Bone marrow (tissue), 2 donors: ENCODE data around the gene PPP1CB.

ENCODE experiments used
- DNase-seq, 2 donors: peaks; one replicate each; lab custom pipeline; 2025; lab: John Stamatoyannopoulos, UW

Gene PPP1CB

DNA sequence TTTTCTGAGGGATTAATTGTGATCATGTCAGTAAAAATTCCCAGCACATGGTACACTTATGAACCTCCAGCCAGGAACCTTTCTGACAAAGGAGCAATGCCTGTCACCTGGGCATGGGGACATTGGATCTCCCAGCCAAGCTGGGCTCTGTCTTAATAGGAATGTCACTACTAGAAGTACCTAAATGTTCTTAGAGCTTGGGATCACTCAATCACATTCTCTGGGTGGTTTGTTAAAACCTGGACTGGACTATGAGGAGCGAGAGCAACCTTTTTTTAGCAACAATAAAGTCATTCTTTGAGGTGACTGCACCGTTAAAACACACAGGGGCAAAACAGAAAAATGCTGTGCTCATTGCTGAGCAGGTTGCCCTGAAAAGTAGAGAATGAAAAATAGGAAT, 6.4 kb upstream of the PPP1CB start:
- DNase-seq = no peak

DNA sequence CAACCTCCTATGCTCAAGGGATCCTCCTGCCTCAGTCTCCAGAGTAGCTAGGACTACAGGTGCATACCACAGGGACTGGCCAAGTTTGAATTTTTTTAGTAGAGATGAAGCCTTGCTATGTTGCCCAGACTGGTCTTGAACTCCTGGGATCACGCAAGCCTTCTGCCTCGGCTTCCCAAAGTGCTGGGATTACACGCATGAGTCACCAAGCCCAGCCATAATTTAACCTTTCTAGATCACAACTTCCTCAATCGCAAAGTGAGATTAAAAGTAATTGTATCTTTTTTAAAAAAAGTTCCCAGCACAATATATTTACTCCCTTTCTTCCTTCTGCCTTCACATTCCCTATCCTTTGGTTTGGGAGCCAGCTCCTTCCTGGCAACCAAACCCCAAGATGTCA, 5.8 kb upstream of the PPP1CB start:
- DNase-seq = peak in 1 of 2 donors; percentile 3

DNA sequence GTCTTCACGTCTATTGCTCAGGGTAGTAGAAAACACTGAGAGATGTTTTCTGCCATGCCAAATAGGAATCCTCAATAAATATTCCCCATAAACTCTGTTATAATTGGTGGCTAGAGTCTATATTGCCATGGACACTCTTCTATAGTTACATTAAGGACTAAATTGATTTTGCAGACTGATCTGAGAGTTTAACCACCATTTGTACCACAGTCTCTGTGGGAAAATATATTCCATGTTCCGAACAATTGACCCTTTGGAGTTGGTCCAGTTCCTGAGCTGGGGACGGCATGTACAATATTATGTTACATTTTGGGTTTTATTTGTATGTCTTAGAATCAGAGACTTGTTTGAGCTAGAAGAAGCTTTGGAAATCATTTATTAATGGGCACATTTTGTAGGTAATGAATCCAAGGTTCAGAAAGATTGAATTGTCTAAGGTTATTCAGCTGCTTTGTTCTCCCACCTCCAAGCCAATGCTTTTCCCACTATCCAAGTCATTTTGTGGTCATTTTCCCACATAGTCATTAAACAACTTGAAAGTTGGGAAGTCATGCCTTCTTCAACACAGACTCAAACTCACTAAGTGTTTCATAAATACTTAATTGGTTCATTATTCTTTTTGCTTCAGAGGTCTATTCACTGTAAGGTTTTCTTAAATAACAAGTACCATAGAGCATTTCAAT, 5.1 kb upstream of the PPP1CB start:
- no peak for DNase-seq

DNA sequence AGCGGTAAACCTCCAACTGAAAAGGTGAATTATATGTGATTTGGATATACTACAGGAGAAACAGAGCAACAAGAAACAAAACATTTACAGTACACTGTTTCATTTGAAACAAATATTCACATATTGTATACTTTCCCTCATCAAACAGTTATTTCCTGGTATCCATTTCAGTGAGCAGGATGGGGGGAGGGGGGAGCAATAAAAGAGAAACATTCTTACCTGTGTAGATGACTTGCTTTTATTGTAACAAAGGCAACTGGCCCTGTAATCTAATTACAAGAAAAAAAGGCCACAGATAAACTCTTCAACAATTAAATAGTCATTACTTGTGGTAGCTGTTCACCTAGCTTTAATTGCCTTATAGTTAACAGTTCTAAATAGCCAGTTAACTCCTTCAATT, 3.9 kb upstream of the PPP1CB start:
- DNase-seq = no peak

- DNase-seq = peak in 1 of 2 donors; percentile 5
These were observed 3.5 kb upstream of the PPP1CB start for GRCh38 chr2:28748176-28748575.

GRCh38 chr2:28748941-28749340, 2.7 kb upstream of the PPP1CB start:
- no peak for DNase-seq

DNA sequence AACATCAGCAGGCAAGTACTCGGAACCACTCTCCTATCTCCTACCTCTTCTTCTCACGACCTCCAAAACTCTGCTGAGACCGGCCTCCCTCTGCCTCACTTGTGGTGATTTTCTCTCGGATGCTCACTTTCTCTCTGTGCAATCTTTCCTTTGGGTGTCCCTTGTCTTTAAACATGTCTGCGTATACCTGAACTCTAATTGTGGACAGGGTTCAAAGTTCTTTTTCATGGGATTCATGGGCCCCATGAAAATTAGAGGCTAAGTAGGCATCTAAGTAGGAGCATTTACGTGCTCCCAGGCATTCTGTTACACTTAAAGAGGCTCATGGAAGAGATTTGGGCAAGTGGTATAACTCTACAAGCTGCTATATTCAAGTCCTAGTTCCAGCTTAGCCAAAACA, 2.1 kb upstream of the PPP1CB start:
- no peak for DNase-seq

DNA sequence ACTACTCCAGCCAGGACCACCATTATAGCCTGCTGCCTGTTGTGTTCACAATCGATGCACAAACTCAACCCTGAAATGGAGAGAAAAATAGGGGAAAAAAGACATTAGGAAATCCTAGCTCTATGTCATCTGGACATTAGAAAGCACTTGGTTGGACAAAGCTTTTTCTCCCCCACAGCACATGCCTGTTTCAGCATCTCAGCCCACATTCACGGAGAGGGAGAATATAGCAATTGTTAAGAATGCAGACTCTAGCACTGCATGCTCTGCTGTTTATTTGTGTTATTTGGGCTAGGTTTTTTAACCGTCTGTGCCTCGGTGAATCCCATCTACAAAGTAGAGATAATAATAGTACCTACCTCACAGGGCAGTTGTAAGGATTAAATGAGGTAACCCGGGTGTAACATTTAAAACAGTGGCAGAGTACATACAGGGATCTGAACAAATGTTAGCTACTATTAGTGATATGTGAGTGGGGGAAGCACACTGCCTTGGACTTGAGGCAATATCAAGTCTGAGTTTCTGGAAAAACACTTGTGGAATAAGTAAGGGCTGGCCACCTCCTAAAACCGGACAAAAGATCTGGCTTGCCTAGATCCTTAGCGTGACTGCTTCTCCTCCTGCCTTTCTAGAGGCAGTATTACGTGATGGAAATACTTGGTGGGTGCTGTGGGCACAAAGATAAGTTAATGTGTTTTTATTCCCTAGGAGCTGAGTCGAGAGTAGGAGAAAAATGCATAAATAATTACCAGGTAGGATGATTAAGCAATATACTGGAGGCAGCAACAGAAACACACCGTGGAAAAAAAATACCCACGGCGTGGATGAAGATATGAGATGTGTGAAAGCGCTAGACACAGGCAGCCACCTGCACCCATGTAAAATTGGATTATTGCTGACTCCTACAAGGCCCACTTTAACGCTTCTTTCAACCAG, 1.0 kb upstream of the PPP1CB start:
- no peak for DNase-seq

- DNase-seq = no peak
These were observed 463 bp downstream of the PPP1CB start for GRCh38 chr2:28751956-28752630.

DNA sequence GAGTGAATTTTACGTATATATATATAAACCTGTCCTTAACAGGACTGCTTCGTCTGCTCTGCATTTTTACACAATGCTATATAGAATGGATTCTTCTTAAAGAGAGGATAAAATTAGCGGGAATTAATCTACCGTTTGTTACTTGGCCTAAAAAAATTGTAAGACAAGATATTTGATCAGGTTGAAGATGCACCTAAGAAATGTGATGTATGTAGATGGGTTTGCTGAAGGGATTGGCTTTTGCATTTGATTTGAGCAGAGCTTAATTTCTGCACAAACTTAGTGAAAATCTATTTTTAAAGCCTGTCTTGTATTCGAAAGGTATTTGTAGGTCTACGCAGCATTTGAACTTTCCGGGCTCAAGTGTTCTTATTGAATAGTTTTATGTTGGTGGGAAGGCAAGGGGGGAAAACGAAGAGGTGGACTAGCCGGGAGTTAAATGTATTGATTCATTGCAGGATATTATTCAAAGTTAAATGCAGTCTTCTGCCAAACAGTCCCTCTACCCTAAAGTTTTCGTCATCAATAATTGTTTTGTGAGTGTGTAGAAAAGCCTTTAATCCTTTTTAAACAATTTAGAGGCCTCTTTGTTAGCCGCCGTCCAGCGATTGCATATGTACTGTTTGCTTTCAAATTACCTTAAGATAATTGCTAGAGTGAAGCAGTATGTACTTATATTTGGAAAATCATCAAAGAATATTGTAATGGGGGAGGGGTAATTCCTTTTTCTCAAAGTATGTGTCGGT, 1.2 kb downstream of the PPP1CB start:
- DNase-seq = no peak

DNA sequence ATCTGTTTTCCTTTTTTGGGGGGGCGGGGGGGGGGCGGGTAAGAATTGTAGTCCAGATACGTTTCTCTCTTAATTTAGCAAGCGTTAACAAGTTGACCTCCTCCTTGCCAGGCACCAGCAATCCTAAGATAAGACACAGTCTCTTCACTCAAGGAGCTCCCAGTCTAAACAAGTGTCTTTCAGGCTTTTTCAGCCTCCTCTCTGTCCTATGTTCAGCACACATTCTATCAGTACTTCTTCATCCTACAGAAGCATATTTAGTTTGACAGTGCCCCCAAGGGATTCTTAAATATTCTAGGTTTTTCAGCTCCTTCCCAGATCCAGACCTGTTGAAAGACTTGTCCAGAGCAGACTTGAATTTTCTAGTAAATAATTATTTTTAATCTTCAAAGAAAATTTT, 2.7 kb downstream of the PPP1CB start:
- no peak for DNase-seq

- no peak for DNase-seq
These were observed 3.8 kb downstream of the PPP1CB start for GRCh38 chr2:28755421-28755820.

DNA sequence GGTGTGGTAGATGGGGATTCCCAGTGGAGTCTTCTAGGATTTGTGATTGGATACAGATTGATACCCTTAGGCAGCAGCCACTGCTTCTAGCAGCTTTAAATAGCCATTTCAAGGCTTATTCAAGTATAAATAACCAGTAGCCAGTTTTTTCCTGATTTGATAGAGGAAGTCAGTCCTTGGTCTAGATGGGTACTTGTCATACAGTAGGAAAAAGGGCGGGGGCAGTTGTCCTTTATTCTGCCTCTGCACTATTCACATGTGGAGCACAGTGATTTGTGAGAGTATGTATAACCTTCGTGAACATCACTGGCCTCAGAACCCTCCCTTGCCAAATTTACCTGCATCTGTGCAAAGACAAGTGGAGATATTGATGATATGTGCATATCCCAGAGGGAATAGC, 6.8 kb downstream of the PPP1CB start:
- DNase-seq = no peak

DNA sequence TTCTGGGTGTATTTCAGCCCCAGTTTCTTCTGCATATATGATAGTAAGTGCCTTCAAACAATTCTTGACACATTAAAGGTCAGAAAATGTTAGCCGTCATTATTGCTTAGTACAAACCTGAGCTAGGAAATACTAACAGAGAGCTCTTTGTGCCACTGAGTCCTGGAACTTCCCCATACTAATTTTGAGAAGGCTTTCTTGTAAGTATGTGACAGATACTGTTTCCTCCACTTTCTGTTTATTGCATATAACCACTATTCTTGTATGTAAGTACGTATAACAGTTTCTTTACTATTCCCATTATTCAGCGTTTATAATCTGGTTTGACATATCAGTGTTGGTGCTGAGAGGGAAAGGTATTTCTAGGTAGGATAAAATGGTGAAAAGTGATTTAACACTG, 9.8 kb downstream of the PPP1CB start:
- no peak for DNase-seq

GRCh38 chr2:28764909-28765711, 13.5 kb downstream of the PPP1CB start:
- no peak for DNase-seq

DNA sequence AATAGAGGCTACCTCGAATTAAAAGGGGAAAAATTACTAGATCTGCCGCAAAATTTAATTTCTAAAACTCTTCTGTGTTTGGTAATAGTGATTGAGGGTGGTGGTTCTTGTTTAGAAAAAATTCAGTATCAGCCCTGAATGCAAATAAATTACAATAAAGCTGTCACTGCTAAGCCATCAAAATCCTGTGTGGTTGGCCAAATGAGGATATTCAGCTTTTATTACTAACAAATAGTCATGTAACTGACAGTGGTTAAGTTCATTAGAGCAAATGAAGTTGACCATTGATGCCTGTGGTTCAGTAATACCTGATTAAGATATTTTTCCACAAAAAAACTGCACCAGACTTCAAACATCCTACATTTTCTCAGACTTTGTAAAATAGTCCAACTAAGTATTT, 14.4 kb downstream of the PPP1CB start:
- DNase-seq = no peak

GRCh38 chr2:28767337-28767736, 15.7 kb downstream of the PPP1CB start:
- no peak for DNase-seq

DNA sequence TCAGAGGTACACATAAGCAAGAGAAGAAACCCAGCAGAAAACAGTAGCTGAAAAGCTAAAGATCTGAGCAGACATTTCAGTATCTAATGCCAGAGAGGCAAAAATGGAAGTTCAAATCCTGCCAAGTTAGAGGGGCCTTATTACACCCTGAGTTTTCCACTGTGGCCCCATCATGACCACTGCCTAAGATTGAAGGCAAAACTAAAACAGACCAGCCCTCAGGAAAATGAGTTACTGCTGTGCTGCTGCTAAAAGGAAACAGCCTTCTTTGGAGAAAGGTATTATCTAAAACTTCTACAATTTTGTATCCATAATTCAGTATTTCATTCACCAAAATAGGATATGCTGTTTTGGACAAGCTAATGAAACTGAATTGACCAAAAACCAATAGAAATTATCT, 16.8 kb downstream of the PPP1CB start:
- DNase-seq = no peak

DNA sequence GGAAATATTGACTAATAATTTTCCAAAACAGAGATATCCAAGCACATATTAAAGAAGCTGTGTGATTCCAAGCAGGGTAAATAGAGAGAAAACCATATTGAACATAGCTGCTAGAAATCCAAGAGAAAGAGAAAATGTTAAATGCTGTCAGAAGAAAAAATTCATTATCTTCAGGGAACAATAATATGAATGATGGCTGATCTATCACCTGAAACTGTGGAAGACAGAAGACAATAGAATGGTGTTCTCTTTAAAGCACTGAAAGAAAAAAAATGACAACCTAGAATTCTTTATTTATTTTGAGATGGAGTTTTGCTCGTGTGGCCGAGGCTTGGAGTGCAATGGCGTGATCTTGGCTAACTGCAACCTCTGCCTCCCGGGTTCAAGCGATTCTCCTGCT, 17.3 kb downstream of the PPP1CB start:
- DNase-seq = no peak

DNA sequence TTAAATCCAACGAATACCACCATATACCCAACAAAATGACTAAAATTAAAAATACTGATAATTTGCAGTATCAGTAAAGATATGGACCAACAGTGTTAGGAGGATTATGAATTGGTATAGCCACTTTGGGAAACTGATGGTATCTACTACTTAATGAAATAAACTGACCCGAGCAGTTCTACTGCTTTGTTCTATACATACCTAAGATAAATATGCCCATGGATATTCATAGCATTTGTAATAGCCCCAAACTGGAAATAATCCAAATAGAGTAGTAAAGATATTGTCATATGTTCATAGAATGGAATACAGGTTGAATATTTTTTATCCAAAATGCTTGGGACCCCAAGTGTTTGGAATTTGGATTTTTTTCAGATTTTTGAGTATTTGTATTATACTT, 20.7 kb downstream of the PPP1CB start:
- DNase-seq = no peak

DNA sequence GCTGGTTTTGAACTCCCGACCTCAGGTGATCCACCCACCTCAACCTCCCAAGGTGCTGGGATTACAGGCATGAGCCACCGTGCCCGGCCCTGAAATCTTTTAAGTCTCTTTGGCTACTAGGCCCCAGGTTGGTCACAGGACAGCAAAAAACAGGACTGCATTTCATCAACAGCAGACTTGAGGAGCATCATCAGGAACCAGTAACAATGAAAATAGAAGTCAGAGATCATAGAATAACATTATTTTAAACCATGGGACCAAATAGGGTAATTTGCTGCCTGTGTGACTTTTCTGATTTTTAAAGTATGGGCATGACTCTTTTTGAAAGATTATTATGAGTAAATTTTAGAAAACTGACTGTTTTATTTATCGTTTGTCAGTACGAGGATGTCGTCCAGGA, 24.8 kb downstream of the PPP1CB start:
- DNase-seq = no peak
